Measurements from ENCODE around the gene LDLRAD3.

Gene LDLRAD3

DNA sequence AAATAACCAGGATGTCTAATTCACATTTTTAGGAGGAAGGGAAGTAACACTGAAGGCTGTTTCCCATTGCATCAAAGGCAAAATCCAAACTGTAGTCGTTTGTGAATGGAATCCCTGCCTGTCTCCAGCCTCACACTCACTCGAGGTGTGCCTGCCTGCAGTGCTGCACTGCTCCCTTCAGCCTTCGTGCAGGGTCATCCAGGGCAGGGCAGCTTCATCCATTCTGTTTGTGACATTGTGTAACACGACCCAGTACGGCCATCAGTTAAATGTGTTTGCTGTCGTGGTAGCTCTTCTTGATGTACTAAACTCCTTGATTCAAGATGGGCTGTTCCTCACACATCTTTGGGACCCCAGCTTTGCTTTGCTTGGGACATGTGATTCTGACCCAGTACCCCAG lies 34.3 kb downstream of the LDLRAD3 start:
- no peaks in the 10 kb centered on the region for H3K4me1 ChIP-seq (ENCODE audit: insufficient read depth, low read length)
- no peak for TF ChIP-seq CTCF (IDR thresholded peaks at IDR 0.05; ENCODE audit: borderline replicate concordance, extremely low read depth, low read length, poor library complexity, severe bottlenecking)
- no peak for TF ChIP-seq EZH2 (IDR thresholded peaks at IDR 0.05; ENCODE audit: borderline replicate concordance, low read depth, low read length, severe bottlenecking)
- no peaks in the 10 kb centered on the region for H3K36me3 ChIP-seq (ENCODE audit: insufficient read depth, low read length)
- ATAC-seq (ENCODE audit: insufficient read depth, low read depth) = no peak
- H3K9me3 ChIP-seq (ENCODE audit: insufficient read depth, low read length, severe bottlenecking) = no peaks in the 10 kb centered on the region
- no peak overlapping the region for H2AFZ ChIP-seq (ENCODE audit: low read depth, low read length)
- no peaks in the 10 kb centered on the region for H4K20me1 ChIP-seq (ENCODE audit: insufficient read depth, low read length)
- peaks cover 3% of the 10 kb centered on the region for H3K27me3 ChIP-seq (ENCODE audit: insufficient read depth, low read length, poor library complexity)
- no peak overlapping the region for H3K4me2 ChIP-seq (ENCODE audit: insufficient read depth, low read length)
- H3K79me2 ChIP-seq (ENCODE audit: insufficient read depth, low read length) = no peaks in the 10 kb centered on the region
- H3K27ac ChIP-seq (ENCODE audit: low read length) = no peak overlapping the region
- DNase-seq = no peak
- H3K4me3 ChIP-seq (ENCODE audit: low read depth in 1 of 2, low read length in 2 of 2) = no peak overlapping the region
- no peak overlapping the region for H3K9ac ChIP-seq (ENCODE audit: low read depth, low read length)

GRCh38 chr11:35978891-35979290 lies 35.0 kb downstream of the LDLRAD3 start:
- Histone ChIP-seq H3K4me2 (ENCODE audit: insufficient read depth, low read length) (no peak overlapping the region), H3K9me3 (ENCODE audit: insufficient read depth, low read length, severe bottlenecking) (no peaks in the 10 kb centered on the region)
- no peak for ATAC-seq (ENCODE audit: insufficient read depth, low read depth)

DNA sequence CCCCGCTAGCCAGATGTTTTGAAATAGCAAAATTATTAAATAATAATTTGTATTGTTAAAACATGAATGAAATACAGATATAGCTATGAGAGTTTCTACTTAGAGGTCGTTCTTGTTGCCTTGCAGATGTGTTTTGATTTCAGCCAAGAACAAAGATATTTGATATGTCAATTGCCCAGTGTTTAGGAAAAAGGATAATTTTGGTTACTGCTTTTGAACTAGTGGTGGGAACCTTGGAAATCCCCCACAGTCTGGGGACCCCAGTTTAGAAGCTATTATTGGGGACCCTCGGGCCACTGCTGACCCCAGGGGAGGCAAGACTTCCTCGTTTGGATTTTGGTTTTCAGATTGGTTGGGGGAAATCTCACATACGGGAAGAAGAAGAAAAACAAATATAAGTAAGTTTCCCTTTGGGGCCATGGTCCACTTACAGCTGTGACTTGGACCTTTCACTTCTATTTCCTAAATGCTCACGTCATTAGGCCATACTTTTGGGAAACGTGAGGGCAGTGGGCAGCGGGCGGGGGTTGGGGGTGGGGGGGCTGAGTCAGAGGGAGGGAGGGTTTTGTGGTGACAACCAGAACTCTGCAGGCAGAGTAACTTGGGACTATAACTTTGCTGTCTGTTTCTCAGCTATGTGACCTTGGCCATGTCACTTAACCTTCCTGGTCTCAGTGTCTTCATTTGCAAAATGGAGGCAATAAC lies 37.0 kb downstream of the LDLRAD3 start:
- Histone ChIP-seq H3K27me3 (ENCODE audit: insufficient read depth, low read length, poor library complexity) (peaks cover 3% of the 10 kb centered on the region), H2AFZ (ENCODE audit: low read depth, low read length) (no peak overlapping the region), H3K9me3 (ENCODE audit: insufficient read depth, low read length, severe bottlenecking) (no peaks in the 10 kb centered on the region), H3K4me1 (ENCODE audit: insufficient read depth, low read length) (no peaks in the 10 kb centered on the region), H3K27ac (ENCODE audit: low read length) (no peak overlapping the region), H3K9ac (ENCODE audit: low read depth, low read length) (no peak overlapping the region), H3K4me3 (ENCODE audit: low read depth in 1 of 2, low read length in 2 of 2) (no peak overlapping the region), H4K20me1 (ENCODE audit: insufficient read depth, low read length) (no peaks in the 10 kb centered on the region), H3K4me2 (ENCODE audit: insufficient read depth, low read length) (no peak overlapping the region), H3K36me3 (ENCODE audit: insufficient read depth, low read length) (no peaks in the 10 kb centered on the region), H3K79me2 (ENCODE audit: insufficient read depth, low read length) (no peaks in the 10 kb centered on the region)
- TF ChIP-seq CTCF (IDR thresholded peaks at IDR 0.05; ENCODE audit: borderline replicate concordance, extremely low read depth, low read length, poor library complexity, severe bottlenecking) (no peak), EZH2 (IDR thresholded peaks at IDR 0.05; ENCODE audit: borderline replicate concordance, low read depth, low read length, severe bottlenecking) (no peak)
- DNase-seq (no peak), ATAC-seq (ENCODE audit: insufficient read depth, low read depth) (no peak)

More at GRCh38 chr11:35978891-35979290, 35.0 kb downstream of the LDLRAD3 start:
- no peaks in the 10 kb centered on the region for H3K79me2 ChIP-seq (ENCODE audit: insufficient read depth, low read length)
- H4K20me1 ChIP-seq (ENCODE audit: insufficient read depth, low read length) = no peaks in the 10 kb centered on the region
- no peak overlapping the region for H3K4me3 ChIP-seq (ENCODE audit: low read depth in 1 of 2, low read length in 2 of 2)
- no peak for DNase-seq
- no peak overlapping the region for H3K9ac ChIP-seq (ENCODE audit: low read depth, low read length)
- H3K36me3 ChIP-seq (ENCODE audit: insufficient read depth, low read length) = no peaks in the 10 kb centered on the region
- no peaks in the 10 kb centered on the region for H3K4me1 ChIP-seq (ENCODE audit: insufficient read depth, low read length)
- no peak for TF ChIP-seq CTCF (IDR thresholded peaks at IDR 0.05; ENCODE audit: borderline replicate concordance, extremely low read depth, low read length, poor library complexity, severe bottlenecking)
- no peak overlapping the region for H3K27ac ChIP-seq (ENCODE audit: low read length)
- peaks cover 3% of the 10 kb centered on the region for H3K27me3 ChIP-seq (ENCODE audit: insufficient read depth, low read length, poor library complexity)
- no peak overlapping the region for H2AFZ ChIP-seq (ENCODE audit: low read depth, low read length)

Measured in DND-41 (cell line).